Keratinocyte (primary cell): ENCODE measurements around the gene MYMX. TPM values are rescaled to one million over a fixed set of nuclear protein-coding genes. Genes with fewer than 3 reads are reported as not detected.

Experiments used
- DNase-seq: peaks from one replicate; pipeline ENCODE4 v3.0.0-alpha.2; 2011; ENCODE audit warnings: low read depth, missing footprints, low spot score
- FAIRE-seq: peaks from 2 replicates; lab custom pipeline; 2011; peaks lifted over from hg19 to GRCh38; lab: Jason Lieb, UNC
- H2AFZ ChIP-seq: 2 replicates; pipeline ENCODE4 v1.6.0; 2012; ENCODE audit warnings: low read length, control low read depth, inconsistent platforms; ENCODE audit not compliant: control insufficient read depth
- H3K27ac ChIP-seq: 2 replicates; pipeline ENCODE4 v1.5.1; 2011; ENCODE audit warnings: low read length; ENCODE audit not compliant: control insufficient read depth, insufficient read depth
- H3K27me3 ChIP-seq: 3 replicates; pipeline ENCODE4 v1.6.0; 2011; ENCODE audit warnings: low read length; ENCODE audit not compliant: control insufficient read depth, insufficient read depth; ENCODE audit errors: extremely low read depth
- H3K36me3 ChIP-seq, 2 experiments: 2 replicates in 1 of 2; 3 replicates in 1 of 2; pipeline ENCODE4 v1.5.1; 2011; ENCODE audit warnings: low read length in 2 of 2, mild to moderate bottlenecking in 1 of 2; ENCODE audit not compliant: control insufficient read depth in 2 of 2, insufficient read depth in 2 of 2; ENCODE audit errors: extremely low read depth in 1 of 2
- H3K4me1 ChIP-seq: 3 replicates; pipeline ENCODE4 v1.5.1; 2011; ENCODE audit warnings: low read length; ENCODE audit not compliant: control insufficient read depth, insufficient read depth; ENCODE audit errors: extremely low read depth
- H3K4me2 ChIP-seq: 3 replicates; pipeline ENCODE4 v1.6.0; 2011; ENCODE audit warnings: low read depth, low read length; ENCODE audit not compliant: control insufficient read depth, insufficient read depth; ENCODE audit errors: extremely low read depth
- H3K4me3 ChIP-seq, 3 experiments: fragments of 200-600 bp in 1 of 3; sonication (generic) in 1 of 3; 2 replicates in 2 of 3; 3 replicates in 1 of 3; pipeline ENCODE4 v1.5.1; 2011 to 2016; ENCODE audit warnings: low read length in 3 of 3, mild to moderate bottlenecking in 3 of 3, control low read depth in 2 of 3, inconsistent platforms in 1 of 3, low read depth in 1 of 3, mixed read lengths in 1 of 3, mixed run types in 1 of 3, moderate library complexity in 1 of 3; ENCODE audit not compliant: control insufficient read depth in 2 of 3, insufficient read depth in 2 of 3; ENCODE audit errors: extremely low read depth in 1 of 3
- H3K79me2 ChIP-seq: 2 replicates; pipeline ENCODE4 v1.6.0; 2012; ENCODE audit warnings: low read length; ENCODE audit not compliant: control insufficient read depth, insufficient read depth
- H3K9ac ChIP-seq: 3 replicates; pipeline ENCODE4 v1.6.0; 2011; ENCODE audit warnings: low read length; ENCODE audit not compliant: control insufficient read depth, insufficient read depth; ENCODE audit errors: extremely low read depth
- H3K9me1 ChIP-seq: 3 replicates; pipeline ENCODE4 v1.6.0; 2011; ENCODE audit warnings: low read length; ENCODE audit not compliant: control insufficient read depth, insufficient read depth; ENCODE audit errors: extremely low read depth
- H3K9me3 ChIP-seq: 2 replicates; pipeline ENCODE4 v1.5.1; 2012; ENCODE audit warnings: low read depth, low read length; ENCODE audit not compliant: control insufficient read depth
- H4K20me1 ChIP-seq: 3 replicates; pipeline ENCODE4 v1.6.0; 2011; ENCODE audit warnings: low read length; ENCODE audit not compliant: control insufficient read depth, insufficient read depth; ENCODE audit errors: extremely low read depth
- EZH2 ChIP-seq: IDR thresholded peaks from one replicate; pipeline ENCODE4 v1.6.1; 2012; ENCODE audit warnings: inconsistent platforms, mild to moderate bottlenecking, low read length, moderate library complexity
- dilution Hi-C: fragments of 300-500 bp; cut with MboI; formaldehyde crosslinking; loops from one replicate; pipeline ENCODE4 v1.7.0; 2020; ENCODE audit warnings: low sequenced_read_pairs; ENCODE audit not compliant: extremely low pct_ligation_motif_present
- polyA plus RNA-seq, 5 experiments: library from polyadenylated mRNA; depleted of rRNA in 3 of 5; stranded (reverse) in 3 of 5; stranded (forward) in 1 of 5; unstranded in 1 of 5; fragments of >200 nt; gene quantifications; 1 replicate in 1 of 5; 2 replicates in 3 of 5; 3 replicates in 1 of 5; pipeline versions ENCODE4 v1.2.1 to v1.2.3, GENCODE V29; 2011 to 2012; ENCODE audit warnings: missing spikeins in 2 of 5, low read depth in 1 of 5, low replicate concordance in 1 of 5
- TF ChIP-seq, protein P1 (sequence below), 3 experiments: IDR thresholded peaks in 1 of 3; conservative IDR thresholded peaks in 1 of 3; optimal IDR thresholded peaks in 1 of 3; 2 replicates in 2 of 3; 3 replicates in 1 of 3; pipeline versions ENCODE3 to v1.5.1; 2011; ENCODE audit warnings: low read length in 3 of 3, mild to moderate bottlenecking in 3 of 3, moderate library complexity in 2 of 3, control low read depth in 1 of 3, inconsistent platforms in 1 of 3; ENCODE audit not compliant: insufficient read depth in 2 of 3; ENCODE audit errors: extremely low read depth in 1 of 3

The MYMX gene
- polyA plus RNA-seq, 1 donor (not counting 4 experiments of a cell fraction or from before 2014, with no cell fraction given): 0.09 TPM

DNA sequence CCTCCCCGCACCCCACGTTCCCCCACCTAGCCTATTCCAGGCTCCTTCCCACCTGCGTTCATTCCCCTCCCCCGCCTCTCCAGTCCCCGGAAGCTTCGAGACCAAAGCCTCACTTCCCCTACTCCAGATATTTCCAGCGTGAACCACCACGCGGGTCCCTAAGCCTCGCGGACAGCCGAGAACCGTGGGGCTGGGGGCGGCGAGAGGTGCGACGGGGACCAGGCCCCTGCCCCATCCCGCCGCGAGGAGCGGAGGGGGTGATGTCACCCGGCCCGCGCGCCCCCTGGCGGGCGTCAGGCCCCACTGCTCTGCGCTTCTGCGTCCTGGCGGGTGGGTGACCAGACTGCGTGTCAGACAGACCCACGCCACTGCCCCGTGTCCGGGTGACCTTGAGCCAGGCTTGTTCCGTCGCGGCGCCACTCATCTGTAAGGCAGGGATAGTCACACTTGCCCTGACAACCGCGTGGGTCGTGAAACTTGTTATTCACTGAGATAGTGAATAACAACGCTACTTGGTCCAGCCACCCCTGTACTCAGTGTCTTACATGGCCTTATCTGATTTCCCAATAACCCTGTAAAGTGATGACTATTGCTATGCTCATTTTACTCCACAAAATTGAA, 21.2 kb downstream of the MYMX start:
- Histone ChIP-seq H2AFZ (peak overlapping the region; percentile 62), H3K36me3 (peaks cover 0 to 3% of the 10 kb centered on the region in 2 experiments), H3K9me3 (no peaks in the 10 kb centered on the region), H3K9ac (peak overlapping the region; percentile 76), H3K4me2 (peak overlapping the region; percentile 85), H3K4me1 (peaks cover 40% of the 10 kb centered on the region), H4K20me1 (no peaks in the 10 kb centered on the region), H3K27me3 (no peaks in the 10 kb centered on the region), H3K79me2 (no peaks in the 10 kb centered on the region), H3K4me3 (peak overlapping the region; percentile 44 to 69 (median 69)), H3K27ac (peak overlapping the region; percentile 83), H3K9me1 (peaks cover 3% of the 10 kb centered on the region)
- TF ChIP-seq, protein P1, sequence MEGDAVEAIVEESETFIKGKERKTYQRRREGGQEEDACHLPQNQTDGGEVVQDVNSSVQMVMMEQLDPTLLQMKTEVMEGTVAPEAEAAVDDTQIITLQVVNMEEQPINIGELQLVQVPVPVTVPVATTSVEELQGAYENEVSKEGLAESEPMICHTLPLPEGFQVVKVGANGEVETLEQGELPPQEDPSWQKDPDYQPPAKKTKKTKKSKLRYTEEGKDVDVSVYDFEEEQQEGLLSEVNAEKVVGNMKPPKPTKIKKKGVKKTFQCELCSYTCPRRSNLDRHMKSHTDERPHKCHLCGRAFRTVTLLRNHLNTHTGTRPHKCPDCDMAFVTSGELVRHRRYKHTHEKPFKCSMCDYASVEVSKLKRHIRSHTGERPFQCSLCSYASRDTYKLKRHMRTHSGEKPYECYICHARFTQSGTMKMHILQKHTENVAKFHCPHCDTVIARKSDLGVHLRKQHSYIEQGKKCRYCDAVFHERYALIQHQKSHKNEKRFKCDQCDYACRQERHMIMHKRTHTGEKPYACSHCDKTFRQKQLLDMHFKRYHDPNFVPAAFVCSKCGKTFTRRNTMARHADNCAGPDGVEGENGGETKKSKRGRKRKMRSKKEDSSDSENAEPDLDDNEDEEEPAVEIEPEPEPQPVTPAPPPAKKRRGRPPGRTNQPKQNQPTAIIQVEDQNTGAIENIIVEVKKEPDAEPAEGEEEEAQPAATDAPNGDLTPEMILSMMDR (optimal IDR thresholded peaks at IDR 0.05 in 1 of 3, IDR thresholded peaks at IDR 0.05 in 1 of 3, conservative IDR thresholded peaks at IDR 0.05 in 1 of 3; ENCODE audit: extremely low read depth in 1 of 3, insufficient read depth in 2 of 3, low read length in 3 of 3): peak; percentile 86 to 97 (median 92)
- no peak for TF ChIP-seq EZH2
- dilution Hi-C loops: no loop called here
- DNase-seq (no peak), FAIRE-seq (no peak)

DNA sequence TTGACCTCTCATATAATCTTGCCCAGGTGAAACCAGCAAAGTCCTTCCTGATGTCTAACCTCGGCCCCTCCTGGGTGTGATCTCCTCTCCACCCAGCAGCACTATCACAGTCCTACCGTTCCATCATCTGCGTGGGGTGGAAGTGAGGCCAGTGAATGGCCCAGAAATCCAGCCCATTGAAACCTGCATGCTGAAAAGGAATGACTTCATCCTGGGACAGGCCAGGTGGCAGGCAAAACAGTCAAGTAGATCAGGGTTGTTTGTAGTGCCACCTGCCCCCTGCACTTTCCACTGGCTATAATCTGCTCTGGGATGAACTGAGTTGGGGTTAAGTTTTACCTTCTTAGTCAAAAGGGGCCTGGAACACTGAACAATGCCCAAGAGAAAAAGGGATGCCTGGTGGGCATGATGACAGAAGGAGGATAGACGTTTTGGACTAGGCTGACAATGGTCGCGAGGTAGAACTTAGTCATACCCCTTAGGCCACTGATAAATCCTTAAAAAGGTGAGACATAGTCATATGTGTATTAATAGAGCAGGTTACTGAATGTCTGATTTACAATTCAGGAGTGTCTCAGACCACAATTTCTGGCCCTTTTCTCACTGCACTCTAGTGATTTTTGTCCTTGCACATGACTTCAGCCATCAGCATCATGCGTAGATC, 22.1 kb downstream of the MYMX start:
- peaks cover 40% of the 10 kb centered on the region for H3K4me1 ChIP-seq
- no peak overlapping the region for H3K4me3 ChIP-seq
- H3K9me1 ChIP-seq: peaks cover 3% of the 10 kb centered on the region
- H3K27ac ChIP-seq: peak overlapping the region; percentile 48
- FAIRE-seq (peak; percentile 55), DNase-seq (no peak)
- H3K9me3 ChIP-seq: no peaks in the 10 kb centered on the region
- no peaks in the 10 kb centered on the region for H3K27me3 ChIP-seq
- H4K20me1 ChIP-seq: no peaks in the 10 kb centered on the region
- no peak overlapping the region for H2AFZ ChIP-seq
- H3K4me2 ChIP-seq: peak overlapping the region; percentile 3
- dilution Hi-C loops: no loop called here
- H3K79me2 ChIP-seq: no peaks in the 10 kb centered on the region
- peak overlapping the region; percentile 39 for H3K9ac ChIP-seq
- no peaks in the 10 kb centered on the region for H3K36me3 ChIP-seq
- TF ChIP-seq, protein P1 (optimal IDR thresholded peaks at IDR 0.05 in 1 of 3, IDR thresholded peaks at IDR 0.05 in 1 of 3, conservative IDR thresholded peaks at IDR 0.05 in 1 of 3; ENCODE audit: extremely low read depth in 1 of 3, insufficient read depth in 2 of 3, low read length in 3 of 3): no peak
- TF ChIP-seq EZH2: no peak
